ENCODE results near the gene FDX2. TPM values are rescaled to one million over a fixed set of nuclear protein-coding genes. Genes with fewer than 3 reads are reported as not detected.

FDX2 gene
- total and polyA plus RNA-seq, 2 experiments from 2014 or later = 28.9 to 70.9 TPM

DNA sequence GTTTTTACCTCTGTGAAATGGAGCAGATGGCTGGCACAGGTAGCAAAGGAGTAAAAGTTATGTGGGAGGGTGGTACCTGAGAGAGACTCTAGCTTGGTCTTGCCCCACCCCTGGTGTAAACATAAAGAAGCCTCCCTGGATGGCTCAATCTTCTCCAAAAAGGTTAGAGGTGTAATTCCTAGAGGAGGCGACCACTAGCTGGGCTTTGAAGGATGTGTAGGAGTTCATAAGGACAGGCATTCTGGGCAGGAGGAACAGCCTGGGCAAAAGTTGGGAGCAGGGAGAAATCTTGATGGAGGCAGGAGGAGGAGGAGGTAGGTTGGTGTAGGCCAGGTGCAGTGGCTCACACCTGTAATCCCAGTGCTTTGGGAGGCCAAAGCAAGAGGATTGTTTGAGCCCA lies 36.9 kb downstream of the FDX2 start:
- H3K9me3 ChIP-seq (ENCODE audit: low read depth) = no peaks in the 10 kb centered on the region

DNA sequence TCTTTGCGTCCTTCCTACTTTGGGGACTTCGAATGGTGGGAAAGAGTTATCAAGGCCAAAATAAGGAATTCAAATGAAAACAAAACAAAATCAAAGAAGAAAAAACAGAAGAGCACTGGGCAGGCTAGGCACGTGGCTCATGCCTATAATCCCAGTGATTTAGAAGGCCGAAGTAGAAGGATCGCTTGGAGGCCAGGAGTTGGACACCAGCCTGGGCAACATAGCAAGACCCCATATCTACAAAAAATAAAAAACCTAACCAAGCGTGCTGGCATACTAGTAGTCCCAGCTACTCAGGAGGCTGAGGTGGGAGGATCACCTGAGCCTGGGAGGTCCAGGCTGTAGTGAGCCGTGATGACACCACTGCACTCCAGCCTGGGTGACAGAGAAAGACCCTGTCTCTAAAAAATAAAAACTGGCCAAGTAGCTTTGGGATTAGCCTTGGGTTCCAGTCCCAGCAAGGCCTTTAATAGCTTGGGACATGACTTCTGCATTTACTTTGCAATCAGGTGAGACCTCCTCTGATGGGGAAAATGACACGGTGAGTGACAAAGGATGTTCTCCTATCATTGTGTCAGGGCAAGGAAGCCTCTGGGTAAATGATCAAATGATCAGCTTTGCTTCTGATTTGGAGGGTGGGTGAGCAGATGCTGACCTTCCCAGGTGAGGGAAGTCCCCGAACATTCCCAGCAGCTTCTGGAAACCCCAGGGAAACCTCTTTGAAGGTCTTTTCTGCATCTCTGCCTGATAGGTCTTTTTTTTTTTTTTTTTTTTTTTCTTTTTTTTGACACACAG lies 37.8 kb downstream of the FDX2 start:
- TF ChIP-seq, protein P1, sequence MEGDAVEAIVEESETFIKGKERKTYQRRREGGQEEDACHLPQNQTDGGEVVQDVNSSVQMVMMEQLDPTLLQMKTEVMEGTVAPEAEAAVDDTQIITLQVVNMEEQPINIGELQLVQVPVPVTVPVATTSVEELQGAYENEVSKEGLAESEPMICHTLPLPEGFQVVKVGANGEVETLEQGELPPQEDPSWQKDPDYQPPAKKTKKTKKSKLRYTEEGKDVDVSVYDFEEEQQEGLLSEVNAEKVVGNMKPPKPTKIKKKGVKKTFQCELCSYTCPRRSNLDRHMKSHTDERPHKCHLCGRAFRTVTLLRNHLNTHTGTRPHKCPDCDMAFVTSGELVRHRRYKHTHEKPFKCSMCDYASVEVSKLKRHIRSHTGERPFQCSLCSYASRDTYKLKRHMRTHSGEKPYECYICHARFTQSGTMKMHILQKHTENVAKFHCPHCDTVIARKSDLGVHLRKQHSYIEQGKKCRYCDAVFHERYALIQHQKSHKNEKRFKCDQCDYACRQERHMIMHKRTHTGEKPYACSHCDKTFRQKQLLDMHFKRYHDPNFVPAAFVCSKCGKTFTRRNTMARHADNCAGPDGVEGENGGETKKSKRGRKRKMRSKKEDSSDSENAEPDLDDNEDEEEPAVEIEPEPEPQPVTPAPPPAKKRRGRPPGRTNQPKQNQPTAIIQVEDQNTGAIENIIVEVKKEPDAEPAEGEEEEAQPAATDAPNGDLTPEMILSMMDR (IDR thresholded peaks at IDR 0.05; ENCODE audit: low read depth, low read length) = no peak
- no peaks in the 10 kb centered on the region for H3K4me1 ChIP-seq (ENCODE audit: low read depth)
- no peaks in the 10 kb centered on the region for H3K9me3 ChIP-seq (ENCODE audit: low read depth)
- H3K27me3 ChIP-seq = peaks cover under 1% of the 10 kb centered on the region
- H3K27ac ChIP-seq = no peak overlapping the region
- no peak overlapping the region for H3K4me3 ChIP-seq
- H3K36me3 ChIP-seq = no peaks in the 10 kb centered on the region
- DNase-seq (ENCODE audit: low read depth in 1 of 2, low spot score in 1 of 2) = no peak

More for the DNA sequence above, 36.9 kb downstream of the FDX2 start:
- Histone ChIP-seq H3K27me3 (no peaks in the 10 kb centered on the region), H3K36me3 (no peaks in the 10 kb centered on the region), H3K4me3 (no peak overlapping the region), H3K27ac (no peak overlapping the region), H3K4me1 (ENCODE audit: low read depth) (no peaks in the 10 kb centered on the region)
- TF ChIP-seq, protein P1 (IDR thresholded peaks at IDR 0.05; ENCODE audit: low read depth, low read length) = no peak
- DNase-seq (ENCODE audit: low read depth in 1 of 2, low spot score in 1 of 2) = no peak

DNA sequence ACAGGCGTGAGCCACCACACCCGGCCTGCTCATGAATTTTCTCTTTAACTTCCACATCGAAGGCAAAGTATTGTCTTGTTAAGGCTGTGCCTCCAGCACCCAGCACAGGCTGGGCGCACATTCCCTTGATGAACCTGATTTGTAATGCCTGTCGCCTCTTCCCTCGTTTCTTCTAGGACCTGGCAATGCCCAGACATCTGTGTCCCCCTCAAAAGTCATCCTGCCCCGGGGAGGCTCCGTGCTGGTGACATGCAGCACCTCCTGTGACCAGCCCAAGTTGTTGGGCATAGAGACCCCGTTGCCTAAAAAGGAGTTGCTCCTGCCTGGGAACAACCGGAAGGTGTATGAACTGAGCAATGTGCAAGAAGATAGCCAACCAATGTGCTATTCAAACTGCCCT lies 41.2 kb downstream of the FDX2 start:
- H3K27me3 ChIP-seq = peaks cover 32% of the 10 kb centered on the region
- TF ChIP-seq, protein P1 (IDR thresholded peaks at IDR 0.05; ENCODE audit: low read depth, low read length) = no peak
- H3K36me3 ChIP-seq = no peaks in the 10 kb centered on the region
- H3K4me1 ChIP-seq (ENCODE audit: low read depth) = no peaks in the 10 kb centered on the region
- no peak overlapping the region for H3K4me3 ChIP-seq
- no peak overlapping the region for H3K27ac ChIP-seq
- DNase-seq (ENCODE audit: low read depth in 1 of 2, low spot score in 1 of 2) = no peak
- H3K9me3 ChIP-seq (ENCODE audit: low read depth) = no peaks in the 10 kb centered on the region

DNA sequence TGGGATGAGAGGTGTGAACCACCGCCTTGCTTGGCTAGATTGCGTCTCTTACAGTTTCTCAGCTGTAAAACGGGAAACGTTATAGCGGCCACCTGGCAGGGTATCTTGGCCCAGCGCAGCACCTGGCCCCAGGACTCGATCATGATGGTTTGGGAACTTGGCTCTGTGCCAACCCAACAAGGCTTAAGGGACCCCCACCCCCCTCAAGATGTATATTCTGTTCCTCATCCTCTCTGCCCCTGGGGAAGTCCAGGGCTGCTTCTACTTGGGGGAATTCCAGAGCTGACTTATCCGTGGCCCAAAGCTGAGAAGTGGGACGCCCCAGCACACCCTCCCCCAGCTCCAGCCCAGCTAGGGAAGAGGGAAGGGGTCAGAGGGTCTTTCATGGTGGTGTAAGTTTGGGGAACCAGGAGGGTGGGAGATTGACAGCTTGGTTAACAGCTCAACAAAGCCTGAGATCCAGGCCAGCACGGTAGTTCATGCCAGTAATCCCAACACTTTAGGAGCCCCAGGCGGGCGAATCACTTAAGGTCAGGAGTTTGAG lies 44.2 kb downstream of the FDX2 start:
- TF ChIP-seq, protein P1 (IDR thresholded peaks at IDR 0.05; ENCODE audit: low read depth, low read length) = no peak
- Histone ChIP-seq H3K4me1 (ENCODE audit: low read depth) (no peaks in the 10 kb centered on the region), H3K4me3 (no peak overlapping the region), H3K27ac (no peak overlapping the region), H3K9me3 (ENCODE audit: low read depth) (no peaks in the 10 kb centered on the region), H3K27me3 (peaks cover 33% of the 10 kb centered on the region), H3K36me3 (no peaks in the 10 kb centered on the region)
- DNase-seq (ENCODE audit: low read depth in 1 of 2, low spot score in 1 of 2) = peak in 1 of 2 donors; percentile 51

DNA sequence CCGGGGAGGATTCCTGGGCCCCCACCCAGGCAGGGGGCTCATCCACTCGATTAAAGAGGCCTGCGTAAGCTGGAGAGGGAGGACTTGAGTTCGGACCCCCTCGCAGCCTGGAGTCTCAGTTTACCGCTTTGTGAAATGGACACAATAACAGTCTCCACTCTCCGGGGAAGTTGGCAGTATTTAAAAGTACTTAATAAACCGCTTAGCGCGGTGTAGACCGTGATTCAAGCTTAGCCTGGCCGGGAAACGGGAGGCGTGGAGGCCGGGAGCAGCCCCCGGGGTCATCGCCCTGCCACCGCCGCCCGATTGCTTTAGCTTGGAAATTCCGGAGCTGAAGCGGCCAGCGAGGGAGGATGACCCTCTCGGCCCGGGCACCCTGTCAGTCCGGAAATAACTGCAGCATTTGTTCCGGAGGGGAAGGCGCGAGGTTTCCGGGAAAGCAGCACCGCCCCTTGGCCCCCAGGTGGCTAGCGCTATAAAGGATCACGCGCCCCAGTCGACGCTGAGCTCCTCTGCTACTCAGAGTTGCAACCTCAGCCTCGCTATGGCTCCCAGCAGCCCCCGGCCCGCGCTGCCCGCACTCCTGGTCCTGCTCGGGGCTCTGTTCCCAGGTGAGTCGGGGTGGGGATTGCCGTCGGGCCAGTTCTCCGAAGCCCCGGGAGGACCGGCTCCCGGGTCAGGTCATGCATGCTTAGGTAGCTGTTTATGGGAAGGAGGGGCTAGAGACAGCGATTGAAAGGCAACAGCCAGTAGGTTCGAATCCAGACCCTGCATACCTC lies 45.0 kb downstream of the FDX2 start, which contains the start of gene ICAM1:
TSS of gene ICAM1 (plus strand) at position 505 of the 779 bp plus-strand sequence. CDS start at position 545, 40 bp downstream.
- H3K27me3 ChIP-seq = peaks cover 33% of the 10 kb centered on the region
- no peak within 1 kb of the TSS for H3K27ac ChIP-seq

More for the DNA sequence above, 45.0 kb downstream of the FDX2 start, which contains the start of gene ICAM1:
- H3K36me3 ChIP-seq = no peaks in the 10 kb centered on the region
- no peaks in the 10 kb centered on the region for H3K4me1 ChIP-seq (ENCODE audit: low read depth)
- H3K9me3 ChIP-seq (ENCODE audit: low read depth) = no peaks in the 10 kb centered on the region
- H3K4me3 ChIP-seq = peak within 1 kb of the TSS; percentile 25
- TF ChIP-seq, protein P1 (IDR thresholded peaks at IDR 0.05; ENCODE audit: low read depth, low read length) = no peak
- peak in 1 of 2 donors; percentile 95 for DNase-seq (ENCODE audit: low read depth in 1 of 2, low spot score in 1 of 2)

Measured in cardiac muscle cell (in vitro differentiated cells and primary cell).